Measurements from ENCODE around the gene LAMA3. TPM values are rescaled to one million over a fixed set of nuclear protein-coding genes. Genes with fewer than 3 reads are reported as not detected.

LAMA3 gene
- total RNA-seq, 1 experiment from 2014 or later: 5.6 TPM

DNA sequence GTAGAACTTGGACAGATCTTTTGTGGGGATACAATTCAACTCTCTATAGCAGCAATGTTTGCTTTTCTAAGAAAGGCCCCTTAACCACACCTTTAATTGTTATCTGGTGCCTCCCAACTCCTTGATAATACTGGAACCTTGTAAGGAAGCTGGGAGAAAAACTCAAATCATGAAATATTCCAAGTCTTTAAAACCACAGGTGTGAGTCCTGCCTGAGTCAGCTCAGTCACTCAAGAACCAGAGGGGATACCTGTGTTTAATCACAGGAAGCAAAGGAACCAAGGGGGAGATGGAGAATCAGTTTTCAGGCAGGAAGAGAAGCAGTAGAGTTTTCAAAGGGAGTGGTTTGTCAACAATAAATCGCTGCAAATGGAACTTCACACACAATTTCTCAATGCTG lies 159.9 kb downstream of the LAMA3 start:
- Histone ChIP-seq H2AFZ (ENCODE audit: low read depth, low read length, poor library complexity, severe bottlenecking) (no peak overlapping the region), H3K4me1 (ENCODE audit: control insufficient read depth in 1 of 2, insufficient read depth in 2 of 2, low read length in 2 of 2) (peaks cover 6 to 18% of the 10 kb centered on the region in 2 experiments; a peak in 3 of 4 replicates), H3K9me2 (ENCODE audit: insufficient read depth) (no peaks in the 10 kb centered on the region), H3K4me2 (ENCODE audit: low read length) (0 out of 2 replicates have a peak overlapping the region, but pooled peaks have one; percentile 10), H3K4me3 (replicated peaks in 1 of 2; ENCODE audit: low read depth in 1 of 2, low read length in 2 of 2) (no peak overlapping the region), H3K27ac (ENCODE audit: low read depth, low read length) (no peak overlapping the region), H3K9me3 (ENCODE audit: control insufficient read depth in 1 of 2, insufficient read depth in 1 of 2, low read depth in 1 of 2, low read length in 2 of 2) (no peaks in the 10 kb centered on the region), H3K36me3 (ENCODE audit: control insufficient read depth in 1 of 2, insufficient read depth in 2 of 2, low read length in 2 of 2) (no peaks in the 10 kb centered on the region), H3K79me2 (ENCODE audit: insufficient read depth, low read length) (no peaks in the 10 kb centered on the region), H3K9ac (ENCODE audit: low read length) (no peak overlapping the region), H3K27me3 (ENCODE audit: insufficient read depth, low read length) (no peaks in the 10 kb centered on the region), H4K20me1 (ENCODE audit: insufficient read depth) (no peaks in the 10 kb centered on the region)
- ChIA-PET RAD21 (ENCODE audit: low non-redundant PET in 1 of 2, low total read pairs in 2 of 2, uncharacterized antibody in 2 of 2, unreplicated experiment in 2 of 2) (no interaction called here), POLR2A (no interaction called here), CTCF (no interaction called here)
- intact Hi-C loops (cut with micrococcal nuclease): no loop called here
- ATAC-seq (no peak), DNase-seq (ENCODE audit: low read depth, low spot score) (no peak)
- peak; percentile 29; the same call in 1 of the 2 replicates for TF ChIP-seq FOSL1 (IDR thresholded peaks at IDR 0.05; ENCODE audit: low read depth)
- no peak for TF ChIP-seq POLR2AphosphoS5 (IDR thresholded peaks at IDR 0.05; ENCODE audit: low read depth, low read length)
- TF ChIP-seq EZH2phosphoT487 (IDR thresholded peaks at IDR 0.05; ENCODE audit: borderline replicate concordance): no peak
- no TSS peak for BruUV-seq (replicated peaks)

DNA sequence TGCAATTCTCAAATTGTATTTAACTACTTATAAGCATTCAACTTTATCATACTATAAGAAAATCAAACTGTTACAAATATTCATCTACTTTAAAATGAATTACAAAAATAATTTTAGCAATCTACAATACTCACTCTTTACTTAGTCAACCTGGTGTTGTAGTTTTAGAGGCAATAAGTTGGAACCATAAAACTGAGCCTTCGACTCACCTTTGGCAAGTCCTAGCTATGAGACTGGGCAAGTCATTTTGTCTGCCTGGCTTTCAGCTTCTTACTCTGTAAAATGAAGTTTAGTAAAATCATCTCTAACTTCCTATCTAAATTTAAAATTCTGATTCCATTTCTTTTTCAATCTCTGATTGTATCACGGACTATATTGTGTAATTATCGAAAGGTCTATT lies 161.0 kb downstream of the LAMA3 start:
- no peak overlapping the region for H3K27ac ChIP-seq (ENCODE audit: low read depth, low read length)
- no peak overlapping the region for H3K4me2 ChIP-seq (ENCODE audit: low read length)
- H3K4me1 ChIP-seq (ENCODE audit: control insufficient read depth in 1 of 2, insufficient read depth in 2 of 2, low read length in 2 of 2): peaks cover 2 to 11% of the 10 kb centered on the region in 2 experiments; a peak in 3 of 4 replicates
- no peaks in the 10 kb centered on the region for H3K79me2 ChIP-seq (ENCODE audit: insufficient read depth, low read length)
- no peaks in the 10 kb centered on the region for H3K36me3 ChIP-seq (ENCODE audit: control insufficient read depth in 1 of 2, insufficient read depth in 2 of 2, low read length in 2 of 2)
- H3K9ac ChIP-seq (ENCODE audit: low read length): no peak overlapping the region
- no peaks in the 10 kb centered on the region for H3K9me2 ChIP-seq (ENCODE audit: insufficient read depth)
- no peaks in the 10 kb centered on the region for H3K27me3 ChIP-seq (ENCODE audit: insufficient read depth, low read length)
- no peaks in the 10 kb centered on the region for H3K9me3 ChIP-seq (ENCODE audit: control insufficient read depth in 1 of 2, insufficient read depth in 1 of 2, low read depth in 1 of 2, low read length in 2 of 2)
- ChIA-PET POLR2A (no interaction called here), RAD21 (ENCODE audit: low non-redundant PET in 1 of 2, low total read pairs in 2 of 2, uncharacterized antibody in 2 of 2, unreplicated experiment in 2 of 2) (no interaction called here), CTCF (no interaction called here)
- DNase-seq (ENCODE audit: low read depth, low spot score) (no peak), ATAC-seq (no peak)
- H4K20me1 ChIP-seq (ENCODE audit: insufficient read depth): no peaks in the 10 kb centered on the region
- BruUV-seq (replicated peaks): no TSS peak
- TF ChIP-seq SRF (IDR thresholded peaks at IDR 0.05; ENCODE audit: low read depth): no peak
- TF ChIP-seq, protein P1, sequence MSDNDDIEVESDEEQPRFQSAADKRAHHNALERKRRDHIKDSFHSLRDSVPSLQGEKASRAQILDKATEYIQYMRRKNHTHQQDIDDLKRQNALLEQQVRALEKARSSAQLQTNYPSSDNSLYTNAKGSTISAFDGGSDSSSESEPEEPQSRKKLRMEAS (IDR thresholded peaks at IDR 0.05): no peak
- no peak for TF ChIP-seq SP1 (IDR thresholded peaks at IDR 0.05; ENCODE audit: low read depth)
- no peak for TF ChIP-seq POLR2AphosphoS5 (IDR thresholded peaks at IDR 0.05; ENCODE audit: low read depth, low read length)
- intact Hi-C loops (cut with micrococcal nuclease): no loop called here
- H2AFZ ChIP-seq (ENCODE audit: low read depth, low read length, poor library complexity, severe bottlenecking): no peak overlapping the region
- no peak overlapping the region for H3K4me3 ChIP-seq (replicated peaks in 1 of 2; ENCODE audit: low read depth in 1 of 2, low read length in 2 of 2)

All from HCT116 (cell line).